Keratinocyte (primary cell): ENCODE measurements around the gene FDX1. TPM values are rescaled to one million over a fixed set of nuclear protein-coding genes. Genes with fewer than 3 reads are reported as not detected.

Experiments
- DNase-seq: peaks from one replicate; pipeline ENCODE4 v3.0.0-alpha.2; 2011; ENCODE audit warnings: low read depth, missing footprints, low spot score
- FAIRE-seq: peaks from 2 replicates; lab custom pipeline; 2011; peaks lifted over from hg19 to GRCh38; lab: Jason Lieb, UNC
- H2AFZ ChIP-seq: 2 replicates; pipeline ENCODE4 v1.6.0; 2012; ENCODE audit warnings: low read length, control low read depth, inconsistent platforms; ENCODE audit not compliant: control insufficient read depth
- H3K27ac ChIP-seq: 2 replicates; pipeline ENCODE4 v1.5.1; 2011; ENCODE audit warnings: low read length; ENCODE audit not compliant: control insufficient read depth, insufficient read depth
- H3K27me3 ChIP-seq: 3 replicates; pipeline ENCODE4 v1.6.0; 2011; ENCODE audit warnings: low read length; ENCODE audit not compliant: control insufficient read depth, insufficient read depth; ENCODE audit errors: extremely low read depth
- H3K36me3 ChIP-seq, 2 experiments: 2 replicates in 1 of 2; 3 replicates in 1 of 2; pipeline ENCODE4 v1.5.1; 2011; ENCODE audit warnings: low read length in 2 of 2, mild to moderate bottlenecking in 1 of 2; ENCODE audit not compliant: control insufficient read depth in 2 of 2, insufficient read depth in 2 of 2; ENCODE audit errors: extremely low read depth in 1 of 2
- H3K4me1 ChIP-seq: 3 replicates; pipeline ENCODE4 v1.5.1; 2011; ENCODE audit warnings: low read length; ENCODE audit not compliant: control insufficient read depth, insufficient read depth; ENCODE audit errors: extremely low read depth
- H3K4me2 ChIP-seq: 3 replicates; pipeline ENCODE4 v1.6.0; 2011; ENCODE audit warnings: low read depth, low read length; ENCODE audit not compliant: control insufficient read depth, insufficient read depth; ENCODE audit errors: extremely low read depth
- H3K4me3 ChIP-seq, 3 experiments: fragments of 200-600 bp in 1 of 3; sonication (generic) in 1 of 3; 2 replicates in 2 of 3; 3 replicates in 1 of 3; pipeline ENCODE4 v1.5.1; 2011 to 2016; ENCODE audit warnings: low read length in 3 of 3, mild to moderate bottlenecking in 3 of 3, control low read depth in 2 of 3, inconsistent platforms in 1 of 3, low read depth in 1 of 3, mixed read lengths in 1 of 3, mixed run types in 1 of 3, moderate library complexity in 1 of 3; ENCODE audit not compliant: control insufficient read depth in 2 of 3, insufficient read depth in 2 of 3; ENCODE audit errors: extremely low read depth in 1 of 3
- H3K79me2 ChIP-seq: 2 replicates; pipeline ENCODE4 v1.6.0; 2012; ENCODE audit warnings: low read length; ENCODE audit not compliant: control insufficient read depth, insufficient read depth
- H3K9ac ChIP-seq: 3 replicates; pipeline ENCODE4 v1.6.0; 2011; ENCODE audit warnings: low read length; ENCODE audit not compliant: control insufficient read depth, insufficient read depth; ENCODE audit errors: extremely low read depth
- H3K9me1 ChIP-seq: 3 replicates; pipeline ENCODE4 v1.6.0; 2011; ENCODE audit warnings: low read length; ENCODE audit not compliant: control insufficient read depth, insufficient read depth; ENCODE audit errors: extremely low read depth
- H3K9me3 ChIP-seq: 2 replicates; pipeline ENCODE4 v1.5.1; 2012; ENCODE audit warnings: low read depth, low read length; ENCODE audit not compliant: control insufficient read depth
- H4K20me1 ChIP-seq: 3 replicates; pipeline ENCODE4 v1.6.0; 2011; ENCODE audit warnings: low read length; ENCODE audit not compliant: control insufficient read depth, insufficient read depth; ENCODE audit errors: extremely low read depth
- EZH2 ChIP-seq: IDR thresholded peaks from one replicate; pipeline ENCODE4 v1.6.1; 2012; ENCODE audit warnings: inconsistent platforms, mild to moderate bottlenecking, low read length, moderate library complexity
- dilution Hi-C: fragments of 300-500 bp; cut with MboI; formaldehyde crosslinking; loops from one replicate; pipeline ENCODE4 v1.7.0; 2020; ENCODE audit warnings: low sequenced_read_pairs; ENCODE audit not compliant: extremely low pct_ligation_motif_present
- polyA plus RNA-seq, 5 experiments: library from polyadenylated mRNA; depleted of rRNA in 3 of 5; stranded (reverse) in 3 of 5; stranded (forward) in 1 of 5; unstranded in 1 of 5; fragments of >200 nt; gene quantifications; 1 replicate in 1 of 5; 2 replicates in 3 of 5; 3 replicates in 1 of 5; pipeline versions ENCODE4 v1.2.1 to v1.2.3, GENCODE V29; 2011 to 2012; ENCODE audit warnings: missing spikeins in 2 of 5, low read depth in 1 of 5, low replicate concordance in 1 of 5
- TF ChIP-seq, protein P1 (sequence below), 3 experiments: IDR thresholded peaks in 1 of 3; conservative IDR thresholded peaks in 1 of 3; optimal IDR thresholded peaks in 1 of 3; 2 replicates in 2 of 3; 3 replicates in 1 of 3; pipeline versions ENCODE3 to v1.5.1; 2011; ENCODE audit warnings: low read length in 3 of 3, mild to moderate bottlenecking in 3 of 3, moderate library complexity in 2 of 3, control low read depth in 1 of 3, inconsistent platforms in 1 of 3; ENCODE audit not compliant: insufficient read depth in 2 of 3; ENCODE audit errors: extremely low read depth in 1 of 3

FDX1 gene
- polyA plus RNA-seq, 1 donor (not counting 4 experiments of a cell fraction or from before 2014, with no cell fraction given), result 9.1 TPM

DNA sequence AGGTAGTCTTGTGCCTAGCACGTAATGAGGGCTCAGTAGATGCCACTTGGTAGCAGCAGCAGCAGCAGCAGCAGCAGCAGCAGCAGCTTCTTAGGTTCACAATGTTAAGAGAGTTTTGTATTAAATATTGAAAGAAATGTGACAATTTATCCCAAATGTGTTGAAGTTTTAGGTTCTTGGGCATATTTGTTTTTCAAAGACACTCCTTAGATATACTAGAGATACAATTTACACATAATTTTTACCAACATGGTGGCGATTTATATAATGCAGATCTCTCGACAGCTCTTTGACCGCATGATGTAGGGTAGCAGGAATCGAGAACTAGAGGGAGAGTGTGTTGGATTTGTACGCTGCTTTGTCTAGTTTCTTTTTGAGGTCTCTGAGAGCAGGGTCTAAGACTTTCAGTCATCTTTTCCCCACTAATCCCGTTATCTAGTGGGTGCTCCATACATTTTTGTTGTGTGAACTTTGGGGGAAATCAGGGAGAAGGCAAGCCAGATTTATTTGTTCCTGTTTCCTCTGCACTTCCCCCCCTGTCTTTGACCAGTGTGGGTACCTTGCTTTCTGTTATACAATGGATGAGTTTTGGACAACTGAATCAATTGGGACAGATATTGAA lies 1.4 kb downstream of the FDX1 start:
- H3K4me3 ChIP-seq, result peak overlapping the region; percentile 75 to 93 (median 76)
- H4K20me1 ChIP-seq, result no peaks in the 10 kb centered on the region
- peaks cover 47% of the 10 kb centered on the region for H3K79me2 ChIP-seq
- no peaks in the 10 kb centered on the region for H3K9me1 ChIP-seq
- H3K27me3 ChIP-seq, result no peaks in the 10 kb centered on the region
- no peak for TF ChIP-seq EZH2
- TF ChIP-seq, protein P1, sequence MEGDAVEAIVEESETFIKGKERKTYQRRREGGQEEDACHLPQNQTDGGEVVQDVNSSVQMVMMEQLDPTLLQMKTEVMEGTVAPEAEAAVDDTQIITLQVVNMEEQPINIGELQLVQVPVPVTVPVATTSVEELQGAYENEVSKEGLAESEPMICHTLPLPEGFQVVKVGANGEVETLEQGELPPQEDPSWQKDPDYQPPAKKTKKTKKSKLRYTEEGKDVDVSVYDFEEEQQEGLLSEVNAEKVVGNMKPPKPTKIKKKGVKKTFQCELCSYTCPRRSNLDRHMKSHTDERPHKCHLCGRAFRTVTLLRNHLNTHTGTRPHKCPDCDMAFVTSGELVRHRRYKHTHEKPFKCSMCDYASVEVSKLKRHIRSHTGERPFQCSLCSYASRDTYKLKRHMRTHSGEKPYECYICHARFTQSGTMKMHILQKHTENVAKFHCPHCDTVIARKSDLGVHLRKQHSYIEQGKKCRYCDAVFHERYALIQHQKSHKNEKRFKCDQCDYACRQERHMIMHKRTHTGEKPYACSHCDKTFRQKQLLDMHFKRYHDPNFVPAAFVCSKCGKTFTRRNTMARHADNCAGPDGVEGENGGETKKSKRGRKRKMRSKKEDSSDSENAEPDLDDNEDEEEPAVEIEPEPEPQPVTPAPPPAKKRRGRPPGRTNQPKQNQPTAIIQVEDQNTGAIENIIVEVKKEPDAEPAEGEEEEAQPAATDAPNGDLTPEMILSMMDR (optimal IDR thresholded peaks at IDR 0.05 in 1 of 3, IDR thresholded peaks at IDR 0.05 in 1 of 3, conservative IDR thresholded peaks at IDR 0.05 in 1 of 3; ENCODE audit: extremely low read depth in 1 of 3, insufficient read depth in 2 of 3, low read length in 3 of 3), result no peak
- peak overlapping the region; percentile 94 for H3K9ac ChIP-seq
- H2AFZ ChIP-seq, result no peak overlapping the region
- no peaks in the 10 kb centered on the region for H3K36me3 ChIP-seq
- H3K4me2 ChIP-seq, result peak overlapping the region; percentile 95
- H3K4me1 ChIP-seq, result peaks cover 26% of the 10 kb centered on the region
- DNase-seq (no peak), FAIRE-seq (no peak)
- dilution Hi-C loops, result no loop called here
- H3K27ac ChIP-seq, result peak overlapping the region; percentile 89
- no peaks in the 10 kb centered on the region for H3K9me3 ChIP-seq

DNA sequence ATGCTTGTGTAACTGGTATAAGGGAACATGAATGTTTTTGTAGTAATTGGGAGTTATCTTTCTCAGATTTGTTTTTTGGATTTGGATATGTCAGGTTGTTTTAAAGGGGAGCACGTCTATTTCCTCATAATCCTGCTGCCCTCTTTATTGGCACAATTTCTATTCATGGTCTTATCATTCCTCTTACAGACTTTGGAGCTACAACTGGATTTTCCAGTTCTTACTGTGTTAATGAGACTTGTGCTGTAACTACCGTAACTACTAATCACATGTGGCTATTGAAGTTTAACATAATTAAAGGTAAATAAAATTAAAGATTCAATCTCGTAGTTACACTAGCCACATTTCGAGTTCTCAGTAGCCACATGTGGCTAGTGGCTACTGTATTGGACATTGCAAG lies 1.9 kb downstream of the FDX1 start:
- no peaks in the 10 kb centered on the region for H3K36me3 ChIP-seq
- H3K9ac ChIP-seq, result peak overlapping the region; percentile 94
- H3K27ac ChIP-seq, result peak overlapping the region; percentile 89
- peaks cover 28% of the 10 kb centered on the region for H3K4me1 ChIP-seq
- H3K79me2 ChIP-seq, result peaks cover 47% of the 10 kb centered on the region
- H3K9me3 ChIP-seq, result no peaks in the 10 kb centered on the region
- peak overlapping the region; percentile 95 for H3K4me2 ChIP-seq
- TF ChIP-seq EZH2, result no peak
- no peak overlapping the region for H2AFZ ChIP-seq
- dilution Hi-C loops, result no loop called here
- no peaks in the 10 kb centered on the region for H4K20me1 ChIP-seq
- FAIRE-seq, result peak; percentile 32
- H3K9me1 ChIP-seq, result no peaks in the 10 kb centered on the region
- peak overlapping the region; percentile 75 to 93 (median 76) for H3K4me3 ChIP-seq
- DNase-seq, result no peak
- no peaks in the 10 kb centered on the region for H3K27me3 ChIP-seq
